NCI-H345 treated with DMSO at 0.1 percent for 48 hours (cell line): ENCODE measurements around the gene CHCT1.

Experiments used
- DNase-seq: peaks from one replicate; lab custom pipeline; 2025; ENCODE audit not compliant: unreplicated experiment; lab: John Stamatoyannopoulos, UW

The CHCT1 gene

DNA sequence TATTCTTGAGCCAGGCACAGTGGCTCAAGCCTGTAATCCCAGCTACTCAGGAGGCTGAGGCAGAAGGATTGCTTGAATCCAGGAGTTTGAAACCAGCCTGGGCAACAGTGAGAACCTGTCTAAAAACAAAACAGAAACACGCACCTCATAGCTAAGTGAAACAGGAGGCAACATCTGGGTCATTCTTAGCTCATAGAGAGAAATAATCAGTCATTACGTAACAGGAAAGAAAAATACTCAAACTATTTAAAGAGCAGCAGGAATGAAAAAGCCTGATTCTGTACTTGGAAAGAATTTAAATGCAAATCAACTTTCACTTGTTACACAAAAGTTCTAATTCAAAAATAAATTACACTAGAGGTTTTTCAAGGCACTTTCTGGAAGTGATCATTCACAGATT, 17.2 kb downstream of the CHCT1 start:
- DNase-seq: no peak

DNA sequence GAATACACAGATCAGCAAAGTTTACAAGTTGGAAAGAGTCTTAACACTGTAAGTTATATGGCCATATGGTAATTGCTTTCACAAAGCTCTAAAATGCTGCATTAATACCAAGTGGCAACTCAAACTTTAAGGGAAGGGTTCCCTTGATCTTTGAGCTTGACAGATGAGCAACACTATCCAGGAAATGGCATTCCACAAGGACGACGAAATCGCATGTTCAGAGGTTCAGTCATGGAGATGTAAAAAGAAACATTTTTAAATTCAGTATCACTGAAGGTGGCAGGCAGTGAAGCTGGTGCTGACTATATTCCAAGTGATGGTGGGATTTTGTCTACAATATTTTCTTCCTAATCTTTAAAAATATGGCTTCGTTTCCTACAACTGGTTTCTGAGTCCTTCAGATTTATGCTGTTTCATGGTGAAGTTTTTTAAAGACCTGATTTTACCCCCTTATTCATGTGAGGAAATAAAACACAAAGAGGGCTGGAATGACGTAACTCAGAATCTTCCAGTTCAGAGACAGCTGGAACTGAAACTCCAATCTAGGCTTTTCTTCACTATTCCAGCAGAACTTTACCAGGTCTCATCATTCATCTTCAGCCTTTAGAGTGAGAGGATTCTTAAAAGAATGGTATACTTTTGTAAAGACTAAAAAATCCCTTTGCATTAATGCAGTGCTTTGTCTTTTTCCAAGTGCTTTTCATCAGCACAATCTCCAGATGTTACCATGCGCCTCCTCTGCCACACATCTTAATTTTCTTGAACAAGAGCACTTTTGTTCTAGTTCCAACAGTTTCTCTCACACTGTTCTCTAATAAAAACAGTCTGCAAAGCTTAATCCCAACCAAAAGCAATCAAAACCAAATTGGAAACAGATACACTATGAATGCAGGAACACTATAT, 20.2 kb downstream of the CHCT1 start:
- no peak for DNase-seq

DNA sequence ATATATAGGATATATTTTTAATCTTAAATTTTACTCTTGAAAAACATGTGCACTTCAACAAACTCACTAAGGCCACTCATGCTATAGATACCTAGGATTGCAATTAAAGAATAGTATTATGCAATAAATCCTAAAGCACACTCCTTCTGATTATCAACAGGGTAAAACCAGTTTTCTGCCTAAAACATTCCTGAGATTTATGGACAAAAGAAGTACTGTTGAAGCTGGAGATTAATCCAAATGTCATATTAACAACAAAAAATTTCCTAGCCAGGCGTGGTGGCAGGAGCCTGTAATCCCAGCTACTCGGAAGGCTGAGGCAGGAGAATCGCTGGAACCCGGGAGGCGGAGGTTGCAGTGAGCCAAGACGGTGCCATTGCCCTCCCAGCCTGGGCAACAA, 21.4 kb downstream of the CHCT1 start:
- no peak for DNase-seq

DNA sequence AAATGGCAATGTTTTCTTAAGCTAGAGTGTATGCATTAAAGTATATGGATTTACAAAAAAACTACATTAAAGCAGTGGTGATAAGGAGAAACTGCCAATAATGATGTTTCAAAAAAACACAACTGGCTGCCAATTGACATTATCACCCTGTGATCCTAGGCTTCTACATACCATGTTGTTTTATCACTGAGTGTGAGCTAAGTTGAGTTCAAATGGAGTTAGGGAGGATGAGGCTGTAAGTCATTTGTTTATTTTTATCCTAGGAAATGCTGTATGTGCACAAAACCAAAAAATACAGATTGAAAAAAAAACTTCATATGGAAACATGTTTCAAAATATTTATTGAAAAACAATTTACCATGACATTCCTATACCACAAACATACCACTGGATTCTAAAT, 22.9 kb downstream of the CHCT1 start:
- DNase-seq: no peak

DNA sequence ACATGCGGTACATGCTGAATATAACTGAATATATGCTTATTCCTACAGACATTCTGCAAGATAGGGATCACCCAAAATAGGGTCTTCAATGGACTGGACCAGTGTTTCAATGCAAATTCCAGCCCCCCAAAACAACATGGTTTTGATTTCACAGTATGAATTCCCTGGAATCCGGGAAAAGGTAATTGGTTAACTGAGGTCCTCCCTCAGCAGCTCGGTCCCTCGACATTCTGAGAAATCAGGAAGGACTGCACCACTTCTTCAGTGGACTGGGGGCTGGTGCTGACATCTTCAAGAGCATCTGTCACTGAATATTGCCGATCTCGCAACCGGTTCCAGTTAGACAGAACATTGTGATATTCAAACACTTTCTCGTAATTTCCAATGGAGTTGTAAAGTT, 25.1 kb downstream of the CHCT1 start:
- no peak for DNase-seq

DNA sequence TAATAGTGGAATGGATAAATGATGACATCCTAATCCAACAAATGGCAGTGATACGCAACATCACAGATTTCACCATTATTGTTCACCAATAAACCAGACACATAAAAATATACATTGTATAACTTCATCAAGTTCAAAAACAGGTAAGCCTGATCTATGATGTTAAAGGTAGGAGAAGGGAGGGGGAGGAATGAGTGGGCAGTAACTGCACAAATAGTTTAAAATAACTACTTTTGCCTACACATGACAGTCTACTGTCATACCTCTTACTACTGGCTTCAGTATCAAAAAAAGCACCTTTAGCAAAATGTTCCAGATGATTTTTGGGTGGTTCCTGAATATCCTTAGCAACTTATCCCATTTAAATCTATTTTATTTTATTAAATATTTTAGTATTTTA, 28.8 kb downstream of the CHCT1 start:
- DNase-seq: no peak

DNA sequence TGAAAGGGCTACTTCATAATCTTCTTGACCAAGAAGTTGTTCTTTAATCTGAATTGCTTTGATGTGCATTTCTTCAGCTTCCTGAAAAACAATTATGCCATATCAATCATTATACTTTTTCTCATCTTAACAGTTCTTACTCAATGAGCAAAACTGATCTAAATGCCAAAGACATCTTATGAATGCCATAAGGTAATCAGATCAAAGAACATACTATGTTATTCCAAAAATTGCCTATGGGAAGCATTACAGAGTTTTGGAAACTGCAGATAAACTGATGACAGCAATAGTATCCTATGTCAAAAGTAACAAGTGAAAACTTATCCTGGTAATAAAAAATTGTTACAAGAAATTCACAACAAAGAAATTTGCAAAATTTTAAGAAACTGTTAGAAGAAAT, 29.7 kb downstream of the CHCT1 start:
- no peak for DNase-seq

DNA sequence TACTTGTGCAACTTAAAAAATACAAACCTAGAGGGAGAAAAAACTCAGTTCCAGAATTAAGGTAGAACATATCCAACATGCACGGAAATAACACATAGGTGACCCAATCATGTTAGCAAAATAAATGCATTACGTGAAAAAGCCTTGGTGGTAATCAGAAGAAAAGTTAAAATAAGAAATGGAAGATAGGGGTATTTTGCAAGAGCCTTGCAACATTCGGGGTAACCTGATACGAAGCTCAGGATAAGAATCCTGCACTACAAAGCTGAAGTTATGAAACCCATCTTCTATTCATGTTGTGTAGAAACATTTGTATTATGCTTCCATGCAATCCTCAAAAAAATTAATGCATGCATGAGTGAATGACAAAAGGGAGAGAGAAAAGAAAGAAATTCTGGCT, 33.1 kb downstream of the CHCT1 start:
- DNase-seq: no peak

DNA sequence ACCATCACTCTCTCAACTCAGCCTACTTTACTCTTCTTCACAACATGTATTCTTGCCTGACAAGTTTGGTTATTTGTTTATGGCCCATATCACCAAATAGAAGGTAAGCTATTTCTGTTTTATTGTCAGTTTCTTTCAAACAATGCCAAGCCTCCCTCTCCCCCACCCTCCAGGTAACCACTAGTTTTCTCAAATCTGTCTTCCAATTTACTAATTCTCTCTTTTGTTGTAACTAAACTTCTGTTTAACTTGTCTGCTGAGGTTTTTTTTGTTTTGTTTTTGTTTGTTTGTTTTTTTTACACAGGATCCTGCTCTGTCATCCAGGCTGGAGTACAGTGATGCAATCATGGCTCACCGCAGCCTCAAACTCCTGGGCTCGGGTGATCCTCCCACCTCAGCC, 34.9 kb downstream of the CHCT1 start:
- DNase-seq: no peak

DNA sequence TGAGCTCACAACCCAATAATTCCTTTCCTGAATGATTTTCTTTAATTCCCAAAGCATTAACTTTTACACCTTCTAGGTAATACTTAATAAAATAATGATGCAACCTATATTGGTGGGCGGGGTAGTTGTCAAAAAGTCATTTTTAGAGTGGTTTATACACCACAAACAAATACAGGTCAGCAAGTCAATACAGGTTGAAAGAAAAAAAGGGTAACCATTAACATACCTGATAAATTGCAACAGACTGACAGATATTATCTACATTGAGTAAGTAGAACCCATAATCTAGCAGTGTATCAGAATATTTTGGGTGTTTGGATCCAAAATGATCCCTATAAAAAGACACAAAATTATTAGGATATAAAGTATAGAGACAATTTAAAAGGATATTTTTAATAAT, 39.3 kb downstream of the CHCT1 start:
- no peak for DNase-seq

DNA sequence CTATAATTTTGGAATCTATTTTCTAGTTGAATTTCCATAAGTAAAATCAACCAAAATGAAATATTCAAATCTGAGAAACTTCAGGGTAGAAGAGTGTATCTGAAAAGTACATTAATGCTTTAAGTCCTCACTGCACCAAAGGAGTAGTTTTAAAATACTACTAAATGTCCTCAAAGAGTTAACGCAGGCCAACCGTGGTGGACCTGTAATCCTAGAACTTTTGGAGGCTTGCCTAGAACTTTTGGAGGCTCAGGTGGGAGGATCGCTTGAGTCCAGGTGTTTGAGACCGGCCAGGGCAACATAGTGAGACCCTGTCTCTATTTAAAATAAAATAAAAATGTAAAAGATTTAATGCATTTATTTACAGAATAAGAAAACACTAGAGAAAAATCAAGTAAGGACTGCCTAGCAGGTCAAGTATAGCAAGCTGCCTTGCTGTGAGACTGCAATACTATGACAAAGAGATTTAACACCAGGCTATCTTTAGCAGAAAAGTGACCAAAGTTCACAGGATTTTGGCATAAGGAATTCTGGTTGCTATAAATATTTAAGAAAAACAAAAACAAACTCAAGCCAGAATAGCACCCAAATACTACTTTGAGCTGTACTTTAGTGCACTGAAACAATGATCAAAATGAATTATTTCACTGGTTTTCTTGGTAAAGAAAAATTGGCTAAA, 41.0 kb downstream of the CHCT1 start:
- no peak for DNase-seq

DNA sequence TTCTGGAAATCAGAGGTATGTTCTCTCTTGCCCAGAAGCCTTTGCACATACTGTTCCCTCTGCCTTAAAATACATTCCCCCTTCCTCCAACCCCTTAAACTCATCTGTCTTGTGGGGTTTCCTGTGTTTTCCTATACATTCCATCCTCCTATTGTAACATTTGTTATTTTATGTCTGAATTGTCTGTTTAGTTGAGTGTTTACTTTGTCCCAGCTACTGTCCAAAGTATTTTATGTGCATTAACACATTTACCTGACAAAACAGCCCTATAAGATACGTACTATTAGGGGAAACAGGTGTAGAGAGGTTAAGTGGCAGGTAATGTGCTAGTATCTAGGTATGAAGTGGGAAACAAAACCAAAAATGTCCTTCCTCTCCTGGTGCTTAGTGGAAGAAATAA, 42.1 kb downstream of the CHCT1 start:
- DNase-seq: no peak

DNA sequence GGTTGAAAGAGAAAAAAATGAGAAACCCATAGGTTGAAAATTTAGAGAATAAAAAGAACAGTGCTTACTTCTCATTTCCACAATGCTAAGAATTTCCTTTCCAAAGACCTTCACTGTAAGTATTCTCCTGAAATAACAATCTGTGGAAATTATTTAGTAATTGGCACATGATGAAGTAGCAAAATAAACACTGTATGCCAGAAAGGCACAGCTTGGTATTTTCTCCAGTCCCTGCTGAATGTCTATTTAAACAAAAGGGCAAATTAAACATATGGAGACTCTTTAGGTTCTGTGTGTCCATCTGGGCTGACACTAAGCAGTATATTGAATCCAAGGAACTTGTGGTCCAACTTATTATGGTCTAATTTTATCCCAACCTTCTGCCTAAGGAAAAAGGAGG, 46.1 kb downstream of the CHCT1 start:
- DNase-seq: no peak

DNA sequence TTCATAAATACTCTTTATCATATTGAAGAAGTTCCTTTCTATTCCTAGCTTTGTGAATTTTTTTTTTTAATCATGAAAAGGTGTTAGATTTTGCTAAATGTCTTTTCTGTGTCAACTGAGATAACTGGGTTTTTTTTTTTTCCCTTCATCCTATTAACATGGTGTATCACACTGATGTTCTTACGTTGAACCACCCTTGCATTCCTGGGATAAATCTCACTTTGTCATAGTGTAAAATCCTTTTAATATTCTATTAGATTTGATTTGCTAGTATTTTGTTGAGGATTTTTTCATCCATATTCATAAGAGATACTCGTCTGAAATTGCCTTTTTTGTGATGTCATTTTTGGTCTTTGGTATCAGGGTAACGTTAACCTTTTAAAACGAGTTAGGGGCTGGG, 49.2 kb downstream of the CHCT1 start:
- DNase-seq: no peak

DNA sequence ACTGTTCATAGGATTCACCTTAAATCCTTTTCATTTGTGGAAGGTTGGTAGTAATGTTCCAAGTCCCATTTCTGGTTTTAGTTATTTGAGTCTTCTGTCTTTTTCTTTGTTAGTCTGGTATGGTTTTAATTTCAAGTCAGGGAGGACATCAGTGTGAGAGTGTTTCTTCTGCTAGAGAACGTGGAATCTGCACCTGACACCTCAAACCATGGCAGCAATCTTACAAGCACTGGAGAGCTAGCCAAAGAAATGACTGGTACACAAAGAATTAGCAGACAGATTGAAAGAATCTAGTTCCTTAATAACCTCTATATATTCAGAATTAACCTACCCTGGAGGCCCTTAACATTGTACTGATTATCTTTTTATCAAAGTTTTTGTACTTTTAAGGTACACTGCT, 50.2 kb downstream of the CHCT1 start:
- no peak for DNase-seq

DNA sequence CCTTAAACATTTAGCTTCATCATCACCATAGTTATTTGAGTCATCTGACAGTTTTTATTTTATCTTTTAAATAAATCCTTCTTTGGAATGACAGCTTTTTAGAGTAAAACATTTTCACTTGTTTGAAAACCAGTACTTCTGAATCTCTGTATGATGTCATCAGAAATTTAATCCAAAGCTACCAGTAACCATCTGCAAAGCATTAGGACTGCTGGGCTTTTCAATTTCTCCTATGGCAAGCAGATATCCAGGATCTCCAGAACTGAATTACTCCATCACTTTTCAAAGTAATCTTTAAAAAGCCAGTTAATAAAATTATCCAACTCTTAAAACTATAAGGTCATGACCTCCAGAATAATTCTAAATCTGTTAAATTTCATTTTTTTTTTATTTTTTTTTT, 51.5 kb downstream of the CHCT1 start:
- DNase-seq: no peak
